K562 (cell line): ENCODE measurements around the gene CCDC77. TPM values are rescaled to one million over a fixed set of nuclear protein-coding genes. Genes with fewer than 3 reads are reported as not detected.

Experiments
- CEBPB ChIP-seq: fragments of 450-650 bp; IDR thresholded peaks from 2 replicates; pipeline ENCODE4 v1.6.1; 2016; ENCODE audit warnings: missing genetic modification characterization, missing compliant biosample characterization
- CHCHD3 ChIP-seq: fragments of 250-450 bp; sonication (Bioruptor Pico); IDR thresholded peaks from 2 replicates; pipeline ENCODE4 v2.1.2; 2022; ENCODE audit warnings: mild to moderate bottlenecking
- CTCF ChIP-seq, 3 experiments: IDR thresholded peaks in 2 of 3; conservative IDR thresholded peaks in 1 of 3; 2 replicates each; pipeline ENCODE4 v1.5.1; 2011 to 2012; ENCODE audit warnings: low read length in 3 of 3, mild to moderate bottlenecking in 3 of 3, control low read depth in 2 of 3, improper control_type of control experiment in 1 of 3, inconsistent platforms in 1 of 3, low read depth in 1 of 3, mixed read lengths in 1 of 3, moderate library complexity in 1 of 3; ENCODE audit not compliant: insufficient read depth in 2 of 3
- FOXK1 ChIP-seq: sonication (generic); formaldehyde crosslinking; IDR thresholded peaks from 2 replicates; pipeline ENCODE4 v1.8.0; 2022; ENCODE audit warnings: missing genetic modification reagents, mild to moderate bottlenecking, borderline replicate concordance
- FOXK2 ChIP-seq, 2 experiments: fragments of 450-650 bp; IDR thresholded peaks in 1 of 2; conservative IDR thresholded peaks in 1 of 2; 2 replicates each; pipeline ENCODE4 v1.6.1; 2016; ENCODE audit warnings: low read depth in 2 of 2, mild to moderate bottlenecking in 1 of 2
- GABPB2 ChIP-seq: fragments of 250-450 bp; sonication (Bioruptor Pico); conservative IDR thresholded peaks from 2 replicates; pipeline ENCODE4 v1.5.1; 2021; ENCODE audit warnings: mild to moderate bottlenecking
- ILF3 ChIP-seq: fragments of 450-650 bp; IDR thresholded peaks from 2 replicates; pipeline ENCODE4 v1.6.1; 2018; ENCODE audit warnings: antibody characterized with exemption, mild to moderate bottlenecking, moderate library complexity, borderline replicate concordance
- KLF10 ChIP-seq: fragments of 250-450 bp; sonication (Bioruptor Pico); IDR thresholded peaks from 2 replicates; pipeline ENCODE4 v1.6.1; 2021; ENCODE audit warnings: matching md5 sums
- LARP7 ChIP-seq: fragments of 450-650 bp; IDR thresholded peaks from 2 replicates; pipeline ENCODE4 v1.6.1; 2016
- LCOR ChIP-seq: sonication (generic); formaldehyde crosslinking; IDR thresholded peaks from 2 replicates; pipeline ENCODE4 v1.8.0; 2022; ENCODE audit warnings: mild to moderate bottlenecking, missing genetic modification reagents
- MAFF ChIP-seq: IDR thresholded peaks from 2 replicates; pipeline ENCODE4 v1.6.1; 2012; ENCODE audit warnings: low read length, improper control_type of control experiment
- MCM3 ChIP-seq: fragments of 450-650 bp; IDR thresholded peaks from 2 replicates; pipeline ENCODE4 v1.6.1; 2016
- PCBP1 ChIP-seq: fragments of 200-400 bp; formaldehyde crosslinking; IDR thresholded peaks from 2 replicates; pipeline ENCODE4 v1.6.1; 2018; ENCODE audit warnings: mild to moderate bottlenecking, low read depth, low read length; ENCODE audit not compliant: poor library complexity, severe bottlenecking
- POLR2AphosphoS5 ChIP-seq: IDR thresholded peaks from 2 replicates; pipeline ENCODE4 v1.6.1; 2011; ENCODE audit warnings: mild to moderate bottlenecking, low read depth, low read length, moderate library complexity; ENCODE audit not compliant: control insufficient read depth, insufficient read depth
- POLR3G ChIP-seq: IDR thresholded peaks from 2 replicates; pipeline ENCODE4 v1.6.1; 2011; ENCODE audit not compliant: insufficient read length, insufficient replicate concordance; ENCODE audit errors: extremely low read depth
- TAF7 ChIP-seq: fragments of 450-650 bp; IDR thresholded peaks from 2 replicates; pipeline ENCODE4 v1.6.1; 2016; ENCODE audit warnings: missing genetic modification characterization, missing compliant biosample characterization
- ZBTB7A ChIP-seq: IDR thresholded peaks from 2 replicates; pipeline ENCODE4 v1.6.1; 2011; ENCODE audit warnings: low read depth, mild to moderate bottlenecking, low read length, moderate library complexity, borderline replicate concordance; ENCODE audit not compliant: control insufficient read depth
- ZMIZ1 ChIP-seq, 2 experiments: fragments of 150-350 bp in 1 of 2; IDR thresholded peaks; 2 replicates each; pipeline ENCODE4 v1.6.1; 2012 to 2016; ENCODE audit warnings: low read depth in 2 of 2, low read length in 2 of 2, mild to moderate bottlenecking in 1 of 2, moderate library complexity in 1 of 2
- ZNF174 ChIP-seq: fragments of 250-450 bp; sonication (Bioruptor Pico); IDR thresholded peaks from 2 replicates; pipeline ENCODE4 v1.4.0; 2020; ENCODE audit warnings: mild to moderate bottlenecking
- ZNF324 ChIP-seq: fragments of 250-450 bp; sonication (Bioruptor Pico); IDR thresholded peaks from 2 replicates; pipeline ENCODE4 v1.4.0; 2020; ENCODE audit warnings: mild to moderate bottlenecking
- ZNF561 ChIP-seq: fragments of 450-650 bp; formaldehyde crosslinking; conservative IDR thresholded peaks from 2 replicates; pipeline ENCODE4 v1.4.0; 2020; ENCODE audit warnings: mild to moderate bottlenecking, moderate library complexity
- polyA plus RNA-seq, 8 experiments: library from polyadenylated mRNA; depleted of rRNA in 4 of 8; stranded (reverse) in 5 of 8; unstranded in 3 of 8; fragments of >200 nt; fragmentation: Nextera tagmentation in 2 of 8; fragmentation: Illumina TruSeq in 1 of 8; extraction: Ambion mirVana in 2 of 8; extraction: Trizol in 1 of 8; gene quantifications; 2 replicates each; pipeline versions ENCODE4 v1.2.1 to v1.2.3, GENCODE V29; 2011 to 2014; ENCODE audit warnings: inconsistent platforms in 1 of 8, missing spikeins in 1 of 8
- total RNA-seq, 7 experiments: library from RNA; depleted of rRNA in 6 of 7; stranded (reverse); fragments of >200 nt in 6 of 7; fragmentation: Illumina TruSeq in 2 of 7; extraction: Trizol in 2 of 7; gene quantifications; 2 replicates each; pipeline versions ENCODE4 v1.2.1 to v1.2.3, GENCODE V29; 2011 to 2021; ENCODE audit warnings: low replicate concordance in 1 of 7
- TF ChIP-seq, protein P1 (sequence below): fragments of 450-650 bp; formaldehyde crosslinking; IDR thresholded peaks from 2 replicates; pipeline ENCODE4 v1.4.0; 2022; ENCODE audit warnings: mild to moderate bottlenecking, moderate library complexity

Gene CCDC77
- total and polyA plus RNA-seq, 9 of the 15 experiments (the other 6 are each of a cell fraction or from before 2014, with no cell fraction given): 10.5 to 26.5 (median 17.8) TPM

- 0 out of 4 replicates have a peak, but pooled peaks have one; percentile 29 to 35 for TF ChIP-seq FOXK2 (conservative IDR thresholded peaks at IDR 0.05 in 1 of 2, IDR thresholded peaks at IDR 0.05 in 1 of 2; ENCODE audit: low read depth in 2 of 2)
- TF ChIP-seq ILF3: no peak
- TF ChIP-seq TAF7 (tag): 0 out of 2 replicates have a peak, but pooled peaks have one; percentile 61
- no peak for TF ChIP-seq ZNF324
- no peak for TF ChIP-seq POLR3G
- no peak for TF ChIP-seq ZNF174
- TF ChIP-seq LARP7: no peak
- TF ChIP-seq MAFF: no peak
- peak; percentile 15 to 31 (median 29); a peak in 2 of 6 replicates for TF ChIP-seq CTCF (IDR thresholded peaks at IDR 0.05 in 2 of 3, conservative IDR thresholded peaks at IDR 0.05 in 1 of 3; ENCODE audit: insufficient read depth in 2 of 3, low read depth in 1 of 3, low read length in 3 of 3)
- TF ChIP-seq, protein P1, sequence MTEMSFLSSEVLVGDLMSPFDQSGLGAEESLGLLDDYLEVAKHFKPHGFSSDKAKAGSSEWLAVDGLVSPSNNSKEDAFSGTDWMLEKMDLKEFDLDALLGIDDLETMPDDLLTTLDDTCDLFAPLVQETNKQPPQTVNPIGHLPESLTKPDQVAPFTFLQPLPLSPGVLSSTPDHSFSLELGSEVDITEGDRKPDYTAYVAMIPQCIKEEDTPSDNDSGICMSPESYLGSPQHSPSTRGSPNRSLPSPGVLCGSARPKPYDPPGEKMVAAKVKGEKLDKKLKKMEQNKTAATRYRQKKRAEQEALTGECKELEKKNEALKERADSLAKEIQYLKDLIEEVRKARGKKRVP: no peak
- TF ChIP-seq MCM3: no peak
- TF ChIP-seq ZBTB7A: no peak; the same call in 1 of the 2 replicates
- no peak for TF ChIP-seq KLF10
- TF ChIP-seq ZNF561 (CRISPR knock-in tag): no peak
- 0 out of 2 replicates have a peak, but pooled peaks have one; percentile 29 for TF ChIP-seq CHCHD3
- TF ChIP-seq ZMIZ1 (IDR thresholded peaks at IDR 0.05; ENCODE audit: low read depth in 2 of 2, low read length in 2 of 2): no peak
- TF ChIP-seq CEBPB (tag): peak; percentile 84
- TF ChIP-seq FOXK1 (CRISPR knock-in tag): no peak
- TF ChIP-seq POLR2AphosphoS5: peak; percentile 60; the same call in 1 of the 2 replicates
- 0 out of 2 replicates have a peak, but pooled peaks have one; percentile 27 for TF ChIP-seq LCOR
- no peak for TF ChIP-seq PCBP1
- TF ChIP-seq GABPB2 (CRISPR knock-in tag): no peak
Observed at GRCh38 chr12:401235-402028, at the start of gene CCDC77 (continued).
